ENCODE measurements around the gene RB1. TPM values are rescaled to one million over a fixed set of nuclear protein-coding genes. Genes with fewer than 3 reads are reported as not detected.

RB1 gene
- total RNA-seq, 1 donor from 2014 or later, result 48.0 TPM

DNA sequence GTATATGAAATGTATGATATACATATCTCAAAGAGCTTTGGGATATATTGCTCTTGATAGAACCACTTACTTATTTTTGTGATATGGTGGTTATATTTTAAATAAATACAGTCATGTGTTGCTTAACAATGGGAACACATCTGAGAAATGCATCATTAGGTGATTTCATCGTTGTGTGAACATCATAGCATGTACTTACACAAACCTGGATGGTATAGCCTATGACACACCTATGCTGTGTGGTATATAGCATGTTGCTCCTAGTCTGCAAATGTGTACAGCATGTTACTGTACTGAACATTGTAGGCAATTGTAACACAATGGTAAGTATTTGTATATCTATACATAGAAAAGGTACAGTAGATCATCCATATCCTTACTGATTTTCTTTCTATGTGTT lies 7.7 kb downstream of the RB1 start:
- DNase-seq (ENCODE audit: low read depth, low spot score), result no peak
- no peaks in the 10 kb centered on the region for H3K27me3 Mint-ChIP-seq (ENCODE audit: low read depth)
- H3K4me3 Mint-ChIP-seq, result no peak overlapping the region
- TF ChIP-seq, protein P1, sequence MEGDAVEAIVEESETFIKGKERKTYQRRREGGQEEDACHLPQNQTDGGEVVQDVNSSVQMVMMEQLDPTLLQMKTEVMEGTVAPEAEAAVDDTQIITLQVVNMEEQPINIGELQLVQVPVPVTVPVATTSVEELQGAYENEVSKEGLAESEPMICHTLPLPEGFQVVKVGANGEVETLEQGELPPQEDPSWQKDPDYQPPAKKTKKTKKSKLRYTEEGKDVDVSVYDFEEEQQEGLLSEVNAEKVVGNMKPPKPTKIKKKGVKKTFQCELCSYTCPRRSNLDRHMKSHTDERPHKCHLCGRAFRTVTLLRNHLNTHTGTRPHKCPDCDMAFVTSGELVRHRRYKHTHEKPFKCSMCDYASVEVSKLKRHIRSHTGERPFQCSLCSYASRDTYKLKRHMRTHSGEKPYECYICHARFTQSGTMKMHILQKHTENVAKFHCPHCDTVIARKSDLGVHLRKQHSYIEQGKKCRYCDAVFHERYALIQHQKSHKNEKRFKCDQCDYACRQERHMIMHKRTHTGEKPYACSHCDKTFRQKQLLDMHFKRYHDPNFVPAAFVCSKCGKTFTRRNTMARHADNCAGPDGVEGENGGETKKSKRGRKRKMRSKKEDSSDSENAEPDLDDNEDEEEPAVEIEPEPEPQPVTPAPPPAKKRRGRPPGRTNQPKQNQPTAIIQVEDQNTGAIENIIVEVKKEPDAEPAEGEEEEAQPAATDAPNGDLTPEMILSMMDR (conservative IDR thresholded peaks at IDR 0.05), result no peak
- no peaks in the 10 kb centered on the region for H3K4me1 Mint-ChIP-seq
- no peak overlapping the region for H3K27ac Mint-ChIP-seq (ENCODE audit: unreplicated experiment)
- no peaks in the 10 kb centered on the region for H3K9me3 Mint-ChIP-seq
- peaks cover 29% of the 10 kb centered on the region for H3K36me3 Mint-ChIP-seq (ENCODE audit: low read depth)

DNA sequence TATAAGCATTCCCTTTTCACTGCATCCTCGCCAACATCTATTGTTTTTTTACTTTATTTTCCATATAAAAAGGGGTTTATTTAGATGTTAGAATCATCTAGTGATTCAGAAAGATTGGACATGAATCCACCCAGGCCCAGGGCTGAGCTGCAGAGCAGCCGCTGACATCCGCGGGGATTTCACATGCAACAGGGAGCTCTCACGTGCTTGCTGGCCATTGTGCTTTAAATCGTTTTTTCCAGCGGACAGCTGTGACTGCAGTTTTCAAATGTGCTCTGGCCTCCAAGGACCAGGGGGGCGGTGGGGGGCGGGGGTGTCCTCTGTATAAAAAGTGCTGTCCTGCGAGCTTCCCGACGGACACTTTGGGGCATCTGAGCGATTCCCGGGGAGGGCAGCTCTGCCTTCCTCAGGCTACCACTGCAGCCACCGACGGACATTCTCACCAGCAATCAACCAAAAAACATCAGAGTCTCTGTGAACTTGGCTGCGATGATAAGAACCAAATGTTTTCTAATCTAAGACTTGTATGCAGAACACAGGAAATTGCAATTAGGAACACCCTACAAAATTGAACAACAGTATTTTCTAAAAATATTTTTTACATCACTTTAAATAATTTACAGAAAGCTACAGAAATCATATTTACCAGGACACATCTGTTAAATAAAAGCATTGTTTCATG lies 12.6 kb downstream of the RB1 start:
- TF ChIP-seq, protein P1 (conservative IDR thresholded peaks at IDR 0.05), result no peak
- no peak overlapping the region for H3K4me3 Mint-ChIP-seq
- H3K27ac Mint-ChIP-seq (ENCODE audit: unreplicated experiment), result peak overlapping the region; percentile 4
- peaks cover 46% of the 10 kb centered on the region for H3K36me3 Mint-ChIP-seq (ENCODE audit: low read depth)
- DNase-seq (ENCODE audit: low read depth, low spot score), result no peak
- no peaks in the 10 kb centered on the region for H3K9me3 Mint-ChIP-seq
- H3K4me1 Mint-ChIP-seq, result no peaks in the 10 kb centered on the region
- no peaks in the 10 kb centered on the region for H3K27me3 Mint-ChIP-seq (ENCODE audit: low read depth)

DNA sequence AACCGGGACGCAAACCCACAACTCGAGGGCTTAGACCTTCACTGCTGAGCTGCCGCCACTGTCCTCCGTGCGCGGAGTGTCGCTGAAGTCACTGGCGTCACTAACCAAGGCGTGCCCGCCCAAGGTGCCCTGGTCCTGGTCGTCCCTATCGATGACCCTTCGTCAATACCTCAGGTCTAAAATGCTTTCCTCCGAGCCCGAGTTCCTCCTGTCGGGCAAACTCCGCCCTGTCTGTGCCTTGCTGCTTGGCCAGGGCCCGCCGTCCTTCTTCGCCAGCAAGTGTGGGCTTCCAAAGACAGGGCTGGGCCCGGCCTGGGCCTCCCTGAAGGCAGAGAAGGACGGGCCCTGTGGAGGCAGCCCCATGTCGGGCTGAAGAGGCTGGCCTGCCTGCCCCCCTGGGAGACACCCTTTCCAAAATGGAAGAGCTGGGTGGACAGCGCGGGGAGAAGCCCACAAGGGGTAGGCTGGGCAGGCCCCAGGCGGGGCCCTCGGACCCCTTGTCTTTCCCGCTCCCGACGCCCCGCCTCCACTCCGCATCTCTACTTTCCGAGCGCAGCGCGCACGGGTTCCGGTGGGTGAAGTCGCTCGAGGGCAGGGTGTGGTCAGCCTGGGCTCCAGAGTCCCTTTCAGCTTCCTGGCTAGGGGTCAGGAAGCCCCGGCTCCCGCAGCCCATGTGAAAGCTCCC lies 13.4 kb downstream of the RB1 start:
- no peaks in the 10 kb centered on the region for H3K27me3 Mint-ChIP-seq (ENCODE audit: low read depth)
- H3K36me3 Mint-ChIP-seq (ENCODE audit: low read depth), result peaks cover 54% of the 10 kb centered on the region
- no peaks in the 10 kb centered on the region for H3K4me1 Mint-ChIP-seq
- no peak for DNase-seq (ENCODE audit: low read depth, low spot score)
- H3K9me3 Mint-ChIP-seq, result peaks cover 4% of the 10 kb centered on the region
- no peak overlapping the region for H3K27ac Mint-ChIP-seq (ENCODE audit: unreplicated experiment)
- H3K4me3 Mint-ChIP-seq, result no peak overlapping the region
- TF ChIP-seq, protein P1 (conservative IDR thresholded peaks at IDR 0.05), result no peak

DNA sequence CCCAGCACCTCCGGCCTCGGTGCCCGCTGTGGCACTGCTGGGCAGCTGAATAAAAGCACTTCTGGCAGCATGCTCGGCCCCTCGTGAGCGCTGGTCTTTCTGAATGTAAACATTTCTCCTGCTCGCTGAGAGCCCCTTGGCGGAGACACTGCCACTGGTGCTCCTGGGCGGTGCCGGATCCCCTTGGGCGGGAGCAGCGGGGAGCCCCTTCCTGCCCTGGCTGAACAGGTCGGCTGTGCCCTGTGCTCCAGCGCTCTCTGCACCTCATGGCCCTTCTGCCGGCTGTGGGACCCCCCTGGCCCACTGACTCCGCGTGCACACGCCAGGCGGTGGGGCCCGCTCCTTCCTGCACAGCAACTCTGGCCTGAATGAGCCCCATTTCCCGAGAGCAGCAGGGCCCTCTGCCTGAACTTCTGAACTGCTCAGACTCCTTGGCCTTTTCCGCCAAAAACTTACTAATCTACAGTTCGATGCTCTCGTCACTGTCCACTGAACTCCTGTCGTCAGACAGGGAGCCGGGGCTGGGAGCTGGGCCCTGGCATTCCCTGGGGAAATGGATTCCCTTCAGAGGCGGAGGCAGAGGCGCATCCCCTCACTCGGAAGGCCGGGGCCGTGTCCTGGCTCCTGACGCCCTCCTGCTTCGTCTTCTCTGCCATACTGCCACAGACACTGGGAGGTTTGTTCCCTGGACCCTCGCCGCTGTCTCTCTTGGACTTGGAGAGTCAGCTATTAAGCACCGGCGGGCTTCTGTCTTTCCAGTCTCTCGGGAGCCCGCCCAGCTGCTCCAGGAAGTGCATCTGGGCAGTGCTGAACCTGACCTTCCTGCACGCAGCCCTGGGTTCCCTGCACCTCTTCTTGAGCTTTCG lies 14.2 kb downstream of the RB1 start:
- Mint-ChIP-seq H3K4me1 (no peaks in the 10 kb centered on the region), H3K4me3 (no peak overlapping the region), H3K36me3 (ENCODE audit: low read depth) (peaks cover 60% of the 10 kb centered on the region), H3K27me3 (ENCODE audit: low read depth) (no peaks in the 10 kb centered on the region), H3K9me3 (peaks cover 6% of the 10 kb centered on the region), H3K27ac (ENCODE audit: unreplicated experiment) (no peak overlapping the region)
- DNase-seq (ENCODE audit: low read depth, low spot score), result no peak
- TF ChIP-seq, protein P1 (conservative IDR thresholded peaks at IDR 0.05), result no peak

DNA sequence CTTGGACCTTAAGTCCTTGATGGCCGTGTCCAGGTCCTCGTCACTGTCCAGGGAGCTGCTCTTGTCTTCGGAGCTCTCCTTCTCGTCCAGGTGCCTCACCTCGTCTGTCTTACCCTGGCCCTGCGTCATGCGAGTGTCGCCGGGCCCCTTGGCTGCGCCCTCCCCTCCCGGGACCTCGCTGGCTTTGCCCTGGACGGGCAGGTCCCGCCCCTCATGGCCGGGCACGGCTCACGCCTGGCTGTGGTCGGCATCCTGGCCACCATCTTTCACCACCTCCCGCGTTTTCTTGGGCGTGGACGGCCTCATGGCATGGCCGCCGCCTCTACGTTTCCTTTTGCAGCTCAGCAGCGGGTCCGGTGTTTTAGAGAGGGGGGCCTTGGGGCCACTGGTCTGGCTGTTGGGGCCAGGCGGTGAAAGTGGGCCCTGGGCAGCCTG lies 14.8 kb downstream of the RB1 start:
- no peak for DNase-seq (ENCODE audit: low read depth, low spot score)
- TF ChIP-seq, protein P1 (conservative IDR thresholded peaks at IDR 0.05), result no peak
- Mint-ChIP-seq H3K36me3 (ENCODE audit: low read depth) (peaks cover 58% of the 10 kb centered on the region), H3K27ac (ENCODE audit: unreplicated experiment) (no peak overlapping the region), H3K9me3 (peaks cover 6% of the 10 kb centered on the region), H3K4me3 (no peak overlapping the region), H3K27me3 (ENCODE audit: low read depth) (no peaks in the 10 kb centered on the region), H3K4me1 (no peaks in the 10 kb centered on the region)
